ENCODE results near the gene ADGRF4. TPM values are rescaled to one million over a fixed set of nuclear protein-coding genes. Genes with fewer than 3 reads are reported as not detected.
"Not testable (repeated sequence)": the region's sequence is repeated elsewhere in the genome, so short reads cannot be mapped to it uniquely, and the experiment has no call there.

ADGRF4 gene
- polyA plus RNA-seq, 1 donor, result 0.37 TPM

- no peak for DNase-seq
Measured at GRCh38 chr6:47734831-47735481, 36.6 kb downstream of the ADGRF4 start.

GRCh38 chr6:47736083-47736700, 37.8 kb downstream of the ADGRF4 start:
- DNase-seq, result no peak

- no peak for DNase-seq
Measured at GRCh38 chr6:47737406-47737805, 39.0 kb downstream of the ADGRF4 start.

GRCh38 chr6:47740714-47741113, 42.3 kb downstream of the ADGRF4 start:
- DNase-seq, result no peak

GRCh38 chr6:47741807-47742206, 43.4 kb downstream of the ADGRF4 start:
- no peak for DNase-seq

- DNase-seq, result no peak
Measured at GRCh38 chr6:47743744-47744143, 45.4 kb downstream of the ADGRF4 start.

- DNase-seq, result not testable (repeated sequence)
Measured at GRCh38 chr6:47745269-47745668, 46.9 kb downstream of the ADGRF4 start.

GRCh38 chr6:47749757-47750156, 51.4 kb downstream of the ADGRF4 start:
- no peak for DNase-seq

- DNase-seq, result no peak
Measured at GRCh38 chr6:47752801-47753200, 54.4 kb downstream of the ADGRF4 start.

- DNase-seq, result no peak
Measured at GRCh38 chr6:47759364-47759763, 61.0 kb downstream of the ADGRF4 start.

- no peak for DNase-seq
Measured at GRCh38 chr6:47762502-47762901, 64.1 kb downstream of the ADGRF4 start.

GRCh38 chr6:47766445-47766844, 68.1 kb downstream of the ADGRF4 start:
- DNase-seq, result no peak

- DNase-seq, result no peak
Measured at GRCh38 chr6:47767102-47767501, 68.7 kb downstream of the ADGRF4 start.

- no peak for DNase-seq
Measured at GRCh38 chr6:47769982-47770381, 71.6 kb downstream of the ADGRF4 start.

Other genes with a start within 250 kb of the ADGRF4 start
- 89.5 TPM for gene CD2AP, start 220.8 kb upstream of the ADGRF4 start, polyA plus RNA-seq (ENCODE audit: insufficient read length)
- gene OPN5, start 83.5 kb downstream of the ADGRF4 start, polyA plus RNA-seq (ENCODE audit: insufficient read length), result 1.4 TPM